ENCODE measurements around the gene TMPRSS7.

TMPRSS7 gene

GRCh38 chr3:112097378-112097777 lies 62.8 kb downstream of the TMPRSS7 start:
- DNase-seq (ENCODE audit: extremely low read depth, insufficient read length): no peak
- H3K27me3 ChIP-seq (replicated peaks; ENCODE audit: control insufficient read depth, insufficient read depth, low read length): no peaks in the 10 kb centered on the region
- no peak overlapping the region for H3K4me3 ChIP-seq (replicated peaks; ENCODE audit: low read depth, low read length)
- H3K36me3 ChIP-seq (ENCODE audit: control insufficient read depth, insufficient read depth, low read length): no peaks in the 10 kb centered on the region
- TF ChIP-seq CTCF (IDR thresholded peaks at IDR 0.05; ENCODE audit: insufficient read depth, low read length, poor library complexity, severe bottlenecking): no peak

GRCh38 chr3:112101916-112102315 lies 67.4 kb downstream of the TMPRSS7 start:
- Histone ChIP-seq H3K4me3 (replicated peaks; ENCODE audit: low read depth, low read length) (no peak overlapping the region), H3K36me3 (ENCODE audit: control insufficient read depth, insufficient read depth, low read length) (no peaks in the 10 kb centered on the region), H3K27me3 (replicated peaks; ENCODE audit: control insufficient read depth, insufficient read depth, low read length) (no peaks in the 10 kb centered on the region)
- TF ChIP-seq CTCF (IDR thresholded peaks at IDR 0.05; ENCODE audit: insufficient read depth, low read length, poor library complexity, severe bottlenecking): no peak
- DNase-seq (ENCODE audit: extremely low read depth, insufficient read length): no peak

- Histone ChIP-seq H3K4me3 (replicated peaks; ENCODE audit: low read depth, low read length) (no peak overlapping the region), H3K36me3 (ENCODE audit: control insufficient read depth, insufficient read depth, low read length) (no peaks in the 10 kb centered on the region), H3K27me3 (replicated peaks; ENCODE audit: control insufficient read depth, insufficient read depth, low read length) (no peaks in the 10 kb centered on the region)
- no peak for TF ChIP-seq CTCF (IDR thresholded peaks at IDR 0.05; ENCODE audit: insufficient read depth, low read length, poor library complexity, severe bottlenecking)
- no peak for DNase-seq (ENCODE audit: extremely low read depth, insufficient read length)
These were observed 70.2 kb downstream of the TMPRSS7 start for GRCh38 chr3:112104774-112105173.

GRCh38 chr3:112109322-112109721 lies 74.8 kb downstream of the TMPRSS7 start:
- no peaks in the 10 kb centered on the region for H3K27me3 ChIP-seq (replicated peaks; ENCODE audit: control insufficient read depth, insufficient read depth, low read length)
- no peak for TF ChIP-seq CTCF (IDR thresholded peaks at IDR 0.05; ENCODE audit: insufficient read depth, low read length, poor library complexity, severe bottlenecking)
- no peak overlapping the region for H3K4me3 ChIP-seq (replicated peaks; ENCODE audit: low read depth, low read length)
- H3K36me3 ChIP-seq (ENCODE audit: control insufficient read depth, insufficient read depth, low read length): no peaks in the 10 kb centered on the region
- DNase-seq (ENCODE audit: extremely low read depth, insufficient read length): no peak

GRCh38 chr3:112111785-112112402 lies 77.4 kb downstream of the TMPRSS7 start:
- DNase-seq (ENCODE audit: extremely low read depth, insufficient read length): peak; percentile 61
- Histone ChIP-seq H3K27me3 (replicated peaks; ENCODE audit: control insufficient read depth, insufficient read depth, low read length) (no peaks in the 10 kb centered on the region), H3K4me3 (replicated peaks; ENCODE audit: low read depth, low read length) (no peak overlapping the region), H3K36me3 (ENCODE audit: control insufficient read depth, insufficient read depth, low read length) (no peaks in the 10 kb centered on the region)
- peak; percentile 85 for TF ChIP-seq CTCF (IDR thresholded peaks at IDR 0.05; ENCODE audit: insufficient read depth, low read length, poor library complexity, severe bottlenecking)
